ENCODE results near the gene RNF40. TPM values are rescaled to one million over a fixed set of nuclear protein-coding genes. Genes with fewer than 3 reads are reported as not detected.

The RNF40 gene
- total and polyA plus RNA-seq, 7 donors = 26.8 to 49.1 (median 33.2) TPM

DNA sequence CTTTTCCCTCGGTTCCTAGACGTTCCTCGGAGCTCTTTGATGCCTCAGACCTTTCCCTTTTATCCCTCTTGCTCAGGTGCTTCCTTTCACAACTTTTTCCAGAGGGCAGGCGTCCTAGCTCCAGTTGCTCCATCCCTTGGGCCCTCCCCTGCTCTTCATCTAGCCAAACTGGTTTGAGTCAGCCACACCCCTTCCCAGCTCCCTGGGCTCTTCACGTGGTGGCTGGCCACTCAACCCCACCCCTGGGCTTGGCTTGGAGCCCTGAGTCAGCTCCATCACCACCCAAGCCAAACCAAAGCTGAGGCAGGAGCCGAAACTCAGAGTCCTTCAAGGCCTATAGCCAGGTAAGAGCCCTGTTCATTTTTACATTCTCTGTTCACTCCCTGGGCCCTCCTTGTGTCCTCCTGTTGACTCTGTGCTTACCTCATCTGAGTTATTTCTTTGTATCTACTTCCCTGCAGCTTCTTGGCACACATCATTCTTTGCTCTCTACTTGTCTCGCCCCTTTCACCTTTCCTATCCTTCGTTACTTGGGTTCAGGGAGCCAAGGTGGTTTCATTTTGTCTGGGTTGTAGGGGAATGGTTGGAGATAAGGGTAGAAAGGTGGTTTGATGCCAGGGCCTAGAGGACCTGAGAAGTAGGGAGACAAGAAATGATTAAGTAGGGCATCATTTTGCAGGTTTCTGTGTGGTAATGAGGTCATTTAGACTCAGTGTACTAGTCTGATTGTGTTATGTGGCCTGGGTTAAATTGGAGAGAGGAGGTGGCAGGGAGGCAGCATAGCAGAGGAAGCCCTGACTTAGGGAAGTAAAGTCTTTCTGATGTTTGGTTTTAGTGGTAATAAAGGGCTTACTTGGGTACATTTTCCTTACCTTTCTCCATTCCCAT, 21.5 kb upstream of the RNF40 start:
- peak overlapping the region; percentile 19 for H3K27ac ChIP-seq
- no peaks in the 10 kb centered on the region for H3K9me3 ChIP-seq
- TF ChIP-seq, protein P1, sequence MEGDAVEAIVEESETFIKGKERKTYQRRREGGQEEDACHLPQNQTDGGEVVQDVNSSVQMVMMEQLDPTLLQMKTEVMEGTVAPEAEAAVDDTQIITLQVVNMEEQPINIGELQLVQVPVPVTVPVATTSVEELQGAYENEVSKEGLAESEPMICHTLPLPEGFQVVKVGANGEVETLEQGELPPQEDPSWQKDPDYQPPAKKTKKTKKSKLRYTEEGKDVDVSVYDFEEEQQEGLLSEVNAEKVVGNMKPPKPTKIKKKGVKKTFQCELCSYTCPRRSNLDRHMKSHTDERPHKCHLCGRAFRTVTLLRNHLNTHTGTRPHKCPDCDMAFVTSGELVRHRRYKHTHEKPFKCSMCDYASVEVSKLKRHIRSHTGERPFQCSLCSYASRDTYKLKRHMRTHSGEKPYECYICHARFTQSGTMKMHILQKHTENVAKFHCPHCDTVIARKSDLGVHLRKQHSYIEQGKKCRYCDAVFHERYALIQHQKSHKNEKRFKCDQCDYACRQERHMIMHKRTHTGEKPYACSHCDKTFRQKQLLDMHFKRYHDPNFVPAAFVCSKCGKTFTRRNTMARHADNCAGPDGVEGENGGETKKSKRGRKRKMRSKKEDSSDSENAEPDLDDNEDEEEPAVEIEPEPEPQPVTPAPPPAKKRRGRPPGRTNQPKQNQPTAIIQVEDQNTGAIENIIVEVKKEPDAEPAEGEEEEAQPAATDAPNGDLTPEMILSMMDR (IDR thresholded peaks at IDR 0.05) = no peak
- H3K4me1 ChIP-seq = no peaks in the 10 kb centered on the region
- intact Hi-C loops (cut with DNase I) = loop anchor here (5.0 kb wide), 2 partner anchors 33 to 38 kb away; no protein-coding TSS in a partner anchor
- 41 to 53% (median 49%) methylated on average over 8 of the region's 8 CpGs for WGBS, 3 donors
- H3K36me3 ChIP-seq (ENCODE audit: insufficient read depth in 1 of 2, low read depth in 1 of 2) = peaks cover 11 to 82% of the 10 kb centered on the region in 2 donors
- H3K4me3 ChIP-seq = no peak overlapping the region
- ATAC-seq = peak; percentile 62 to 77 (median 68)
- peak; percentile 83 to 91 for DNase-seq
- H3K27me3 ChIP-seq (ENCODE audit: insufficient read depth in 3 of 3, low read length in 2 of 3) = no peaks in the 10 kb centered on the region

DNA sequence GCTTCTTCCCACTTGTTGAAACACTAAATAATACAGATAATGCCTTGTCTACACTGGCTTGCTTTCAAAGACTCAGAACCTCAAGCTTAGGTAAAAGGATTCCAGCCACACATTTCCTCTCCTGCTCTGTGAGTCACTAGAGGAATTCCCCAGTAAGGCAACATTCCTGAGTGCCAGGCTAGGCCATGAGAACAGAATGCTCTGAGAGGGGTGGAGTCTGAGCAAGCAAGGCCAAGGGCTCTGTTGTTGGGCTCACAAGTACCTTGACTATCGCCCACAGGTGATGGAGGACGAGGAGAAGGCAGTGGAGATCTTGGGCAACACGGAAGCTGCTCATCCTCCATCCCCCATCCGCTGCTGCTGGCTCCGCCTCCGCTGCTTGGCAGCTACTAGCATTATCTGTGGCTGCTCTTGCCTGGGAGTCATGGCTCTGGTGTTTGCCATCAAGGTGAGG, 20.6 kb upstream of the RNF40 start:
- ATAC-seq (peak in 1 of 4 donors; percentile 19), DNase-seq (no peak)
- intact Hi-C loops (cut with DNase I) = loop anchor here (5.0 kb wide), 2 partner anchors 34 to 39 kb away; no protein-coding TSS in a partner anchor
- 79 to 91% (median 82%) methylated on average over 6 of the region's 6 CpGs for WGBS, 3 donors
- H3K4me1 ChIP-seq = no peaks in the 10 kb centered on the region
- TF ChIP-seq, protein P1 (IDR thresholded peaks at IDR 0.05) = no peak
- no peak overlapping the region for H3K27ac ChIP-seq
- peaks cover 11 to 78% of the 10 kb centered on the region in 2 donors for H3K36me3 ChIP-seq (ENCODE audit: insufficient read depth in 1 of 2, low read depth in 1 of 2)
- H3K4me3 ChIP-seq = no peak overlapping the region
- no peaks in the 10 kb centered on the region for H3K9me3 ChIP-seq
- H3K27me3 ChIP-seq (ENCODE audit: insufficient read depth in 3 of 3, low read length in 2 of 3) = no peaks in the 10 kb centered on the region

DNA sequence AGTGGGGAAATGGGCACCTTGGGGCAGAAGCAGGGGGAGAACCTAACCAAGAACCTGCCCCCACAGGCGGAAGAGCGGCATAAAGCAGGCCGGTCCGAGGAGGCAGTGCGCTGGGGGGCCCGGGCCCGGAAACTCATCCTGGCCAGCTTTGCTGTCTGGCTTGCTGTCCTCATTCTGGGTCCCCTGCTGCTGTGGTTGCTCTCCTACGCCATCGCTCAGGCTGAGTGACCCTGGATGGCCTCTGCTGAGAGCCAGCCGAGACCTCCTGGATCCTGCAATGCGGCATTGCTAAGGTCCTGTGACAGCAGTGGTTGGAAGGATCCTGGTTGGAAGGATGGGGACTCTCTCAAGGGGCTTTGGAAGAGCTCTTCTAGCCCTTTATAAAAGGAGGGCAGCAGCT, 18.4 kb upstream of the RNF40 start:
- ATAC-seq (no peak), DNase-seq (peak; percentile 56 to 79)
- intact Hi-C loops (cut with DNase I) = loop anchor here (5.0 kb wide), 2 partner anchors 36 to 41 kb away; no protein-coding TSS in a partner anchor
- Histone ChIP-seq H3K36me3 (ENCODE audit: insufficient read depth in 1 of 2, low read depth in 1 of 2) (peaks cover 4 to 56% of the 10 kb centered on the region in 2 donors), H3K27ac (peak overlapping the region; percentile 36), H3K4me3 (no peak overlapping the region), H3K4me1 (no peaks in the 10 kb centered on the region), H3K9me3 (no peaks in the 10 kb centered on the region), H3K27me3 (ENCODE audit: insufficient read depth in 3 of 3, low read length in 2 of 3) (no peaks in the 10 kb centered on the region)
- 57 to 86% (median 76%) methylated on average over 11 of the region's 11 CpGs for WGBS, 3 donors
- TF ChIP-seq, protein P1 (IDR thresholded peaks at IDR 0.05) = no peak

DNA sequence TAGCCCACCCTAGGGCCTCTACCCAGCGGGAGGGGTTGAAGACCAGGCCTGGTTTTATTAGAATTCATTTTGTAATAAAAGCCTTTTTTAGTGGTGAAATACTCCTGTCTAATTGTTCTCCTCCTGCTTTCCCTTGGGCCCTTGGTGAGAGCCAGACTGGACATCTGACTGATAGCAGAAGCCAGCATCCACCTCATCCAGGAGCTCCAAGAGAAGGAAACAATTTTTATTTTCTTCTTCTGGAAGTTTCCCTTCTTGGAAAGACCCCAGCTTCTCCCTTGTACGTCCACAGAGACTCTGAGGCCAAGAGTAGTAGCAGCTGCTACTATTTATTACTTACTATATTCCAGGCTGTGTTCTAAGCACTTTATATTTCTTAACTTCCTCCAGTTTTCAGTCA, 17.9 kb upstream of the RNF40 start:
- peaks cover 4 to 51% of the 10 kb centered on the region in 2 donors for H3K36me3 ChIP-seq (ENCODE audit: insufficient read depth in 1 of 2, low read depth in 1 of 2)
- TF ChIP-seq, protein P1 (IDR thresholded peaks at IDR 0.05) = no peak
- ATAC-seq (no peak), DNase-seq (peak in 1 of 2 donors; percentile 70)
- H3K4me3 ChIP-seq = no peak overlapping the region
- WGBS, 3 donors = 38 to 57% (median 48%) methylated on average over 2 of the region's 2 CpGs
- H3K27ac ChIP-seq = peak overlapping the region; percentile 36
- no peaks in the 10 kb centered on the region for H3K4me1 ChIP-seq
- H3K27me3 ChIP-seq (ENCODE audit: insufficient read depth in 3 of 3, low read length in 2 of 3) = no peaks in the 10 kb centered on the region
- intact Hi-C loops (cut with DNase I) = loop anchor here (5.0 kb wide), 2 partner anchors 37 to 42 kb away; no protein-coding TSS in a partner anchor
- no peaks in the 10 kb centered on the region for H3K9me3 ChIP-seq
